ENCODE data around the gene NSMCE1.

NSMCE1 gene

DNA sequence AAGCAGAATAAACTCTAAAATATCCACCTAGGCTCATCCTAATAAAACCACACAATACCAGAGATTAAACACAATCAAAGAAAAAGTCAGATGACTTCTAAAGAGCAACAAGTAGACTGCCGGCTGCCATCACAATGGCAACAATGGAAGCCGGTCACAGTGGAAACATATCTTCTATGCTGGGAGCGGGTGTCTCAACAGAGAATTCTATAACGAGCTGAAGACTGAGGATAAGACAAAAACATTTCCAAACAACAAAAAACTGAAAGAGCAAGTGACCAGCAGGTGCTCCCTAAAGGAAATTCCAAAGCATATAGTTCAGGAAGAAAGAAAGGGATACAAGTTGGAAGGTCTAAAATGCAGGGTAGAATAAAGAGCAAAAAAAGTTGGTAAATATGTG is 8.9 kb downstream of the NSMCE1 start:
- TF ChIP-seq, protein P1, sequence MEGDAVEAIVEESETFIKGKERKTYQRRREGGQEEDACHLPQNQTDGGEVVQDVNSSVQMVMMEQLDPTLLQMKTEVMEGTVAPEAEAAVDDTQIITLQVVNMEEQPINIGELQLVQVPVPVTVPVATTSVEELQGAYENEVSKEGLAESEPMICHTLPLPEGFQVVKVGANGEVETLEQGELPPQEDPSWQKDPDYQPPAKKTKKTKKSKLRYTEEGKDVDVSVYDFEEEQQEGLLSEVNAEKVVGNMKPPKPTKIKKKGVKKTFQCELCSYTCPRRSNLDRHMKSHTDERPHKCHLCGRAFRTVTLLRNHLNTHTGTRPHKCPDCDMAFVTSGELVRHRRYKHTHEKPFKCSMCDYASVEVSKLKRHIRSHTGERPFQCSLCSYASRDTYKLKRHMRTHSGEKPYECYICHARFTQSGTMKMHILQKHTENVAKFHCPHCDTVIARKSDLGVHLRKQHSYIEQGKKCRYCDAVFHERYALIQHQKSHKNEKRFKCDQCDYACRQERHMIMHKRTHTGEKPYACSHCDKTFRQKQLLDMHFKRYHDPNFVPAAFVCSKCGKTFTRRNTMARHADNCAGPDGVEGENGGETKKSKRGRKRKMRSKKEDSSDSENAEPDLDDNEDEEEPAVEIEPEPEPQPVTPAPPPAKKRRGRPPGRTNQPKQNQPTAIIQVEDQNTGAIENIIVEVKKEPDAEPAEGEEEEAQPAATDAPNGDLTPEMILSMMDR (IDR thresholded peaks at IDR 0.05; ENCODE audit: borderline replicate concordance, control extremely low read depth, extremely low read depth, insufficient read depth, missing control alignments): no peak
- in situ Hi-C loops (cut with MboI; ENCODE audit: low sequenced_read_pairs, unreplicated experiment): no loop called here
- DNase-seq (ENCODE audit: low spot score): no peak

DNA sequence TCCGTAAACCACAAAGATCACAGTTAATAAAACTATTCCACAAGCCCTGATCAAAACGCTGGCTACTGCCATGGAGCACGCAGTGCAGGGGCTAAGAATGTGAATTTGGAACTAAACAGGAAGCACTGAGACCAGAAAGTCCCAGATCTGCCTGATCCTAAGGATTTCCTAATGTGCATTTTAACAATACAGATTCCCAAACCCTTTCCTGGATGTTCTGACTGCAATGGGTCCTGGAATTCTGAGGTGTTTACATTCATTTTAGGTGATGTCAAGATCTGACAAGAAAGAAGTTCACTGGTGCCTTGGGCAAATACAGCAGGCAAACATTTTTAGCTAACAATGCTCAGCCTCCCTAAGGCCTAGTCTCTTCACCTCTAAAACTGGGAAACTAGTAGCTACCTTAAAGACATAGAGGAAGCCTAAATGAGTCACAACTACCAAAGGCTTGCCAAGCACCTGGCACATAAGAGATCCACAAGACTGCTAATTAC is 10.3 kb downstream of the NSMCE1 start:
- no peak for DNase-seq (ENCODE audit: low spot score)
- in situ Hi-C loops (cut with MboI; ENCODE audit: low sequenced_read_pairs, unreplicated experiment): no loop called here
- TF ChIP-seq, protein P1 (IDR thresholded peaks at IDR 0.05; ENCODE audit: borderline replicate concordance, control extremely low read depth, extremely low read depth, insufficient read depth, missing control alignments): no peak

DNA sequence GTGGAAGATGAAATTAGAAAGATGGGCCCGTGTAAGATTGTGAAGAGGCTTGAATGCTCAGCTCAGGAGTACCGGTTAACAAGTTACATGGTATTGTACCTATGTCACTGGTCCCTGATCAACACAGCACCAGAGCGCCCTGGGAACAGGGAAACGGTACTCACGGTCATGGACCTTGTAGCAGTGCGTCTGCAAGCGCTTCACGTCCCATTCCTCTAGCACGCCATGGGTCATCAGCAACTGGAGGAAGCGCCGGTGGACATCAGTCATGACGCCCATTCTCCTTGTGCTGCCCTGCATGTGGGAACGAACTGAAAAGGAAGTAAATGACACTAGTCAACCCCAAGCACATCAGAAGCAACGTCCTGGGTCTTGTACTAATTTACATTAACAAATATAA is 11.3 kb downstream of the NSMCE1 start:
- TF ChIP-seq, protein P1 (IDR thresholded peaks at IDR 0.05; ENCODE audit: borderline replicate concordance, control extremely low read depth, extremely low read depth, insufficient read depth, missing control alignments): no peak
- DNase-seq (ENCODE audit: low spot score): no peak
- in situ Hi-C loops (cut with MboI; ENCODE audit: low sequenced_read_pairs, unreplicated experiment): no loop called here

DNA sequence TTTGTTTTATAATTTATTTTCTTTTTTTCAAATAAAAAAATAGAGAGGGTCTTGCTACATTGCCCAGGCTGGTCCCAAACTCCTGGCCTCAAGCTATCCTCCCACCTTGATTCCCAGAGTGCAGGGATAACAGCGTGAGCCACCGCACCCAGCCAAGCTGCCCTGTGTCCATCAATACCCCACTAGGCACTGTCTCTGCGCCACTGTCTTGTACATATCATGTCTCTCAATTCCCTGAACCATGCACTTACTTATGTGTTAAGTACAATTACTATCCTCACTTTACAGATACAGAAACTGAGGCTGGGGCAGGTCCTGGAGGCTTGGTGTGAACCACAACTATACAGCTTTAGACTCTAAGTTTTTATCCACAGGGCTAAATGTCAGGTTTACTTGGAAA is 11.7 kb downstream of the NSMCE1 start:
- TF ChIP-seq, protein P1 (IDR thresholded peaks at IDR 0.05; ENCODE audit: borderline replicate concordance, control extremely low read depth, extremely low read depth, insufficient read depth, missing control alignments): no peak
- no peak for DNase-seq (ENCODE audit: low spot score)
- in situ Hi-C loops (cut with MboI; ENCODE audit: low sequenced_read_pairs, unreplicated experiment): no loop called here

DNA sequence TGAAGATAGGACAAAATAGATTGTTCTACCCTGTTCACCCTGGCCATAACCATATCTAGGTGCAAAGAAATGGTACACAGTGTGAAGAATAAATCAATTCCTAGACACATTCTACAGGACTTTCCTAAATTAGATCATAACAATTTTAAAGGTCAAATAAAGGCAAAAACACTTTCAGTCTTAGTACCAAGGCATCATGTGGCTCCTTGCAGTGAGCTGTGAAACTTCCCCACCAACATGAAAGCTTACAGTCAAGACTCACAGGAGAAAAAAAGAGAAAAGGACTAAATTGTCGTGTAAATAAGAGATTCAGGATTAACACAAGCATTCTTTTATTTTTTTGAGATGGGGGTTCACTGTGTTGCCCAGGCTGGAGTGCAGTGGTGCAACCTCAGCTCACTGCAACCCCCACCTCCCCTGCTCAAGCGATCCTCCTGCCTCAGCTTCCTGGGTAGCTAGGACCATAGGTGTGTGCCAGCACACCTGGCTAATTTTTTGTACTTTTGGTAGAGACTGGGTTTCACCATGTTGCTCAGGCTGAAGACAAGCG is 14.2 kb downstream of the NSMCE1 start:
- in situ Hi-C loops (cut with MboI; ENCODE audit: low sequenced_read_pairs, unreplicated experiment): no loop called here
- peak; percentile 68 for DNase-seq (ENCODE audit: low spot score)
- TF ChIP-seq, protein P1 (IDR thresholded peaks at IDR 0.05; ENCODE audit: borderline replicate concordance, control extremely low read depth, extremely low read depth, insufficient read depth, missing control alignments): no peak

DNA sequence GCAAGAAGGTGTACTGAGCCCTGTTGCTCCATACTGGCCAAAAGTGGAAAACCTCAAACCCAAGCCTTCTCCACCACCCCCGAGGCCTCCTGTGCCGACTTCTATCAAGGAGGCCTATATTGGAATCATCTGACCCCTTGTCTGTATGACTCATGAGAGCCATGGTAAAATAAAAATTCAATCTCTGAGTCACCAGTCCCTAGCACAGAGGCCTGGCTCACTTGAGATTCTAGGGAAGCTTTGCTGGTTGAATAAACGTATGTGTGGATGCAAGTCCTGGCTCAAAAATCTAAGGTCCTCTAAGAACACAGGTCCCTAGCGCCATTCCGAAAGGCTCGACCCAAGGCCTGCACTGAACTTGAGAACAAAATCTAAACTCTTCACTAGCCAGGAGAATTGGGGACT is 15.0 kb downstream of the NSMCE1 start:
- in situ Hi-C loops (cut with MboI; ENCODE audit: low sequenced_read_pairs, unreplicated experiment): no loop called here
- TF ChIP-seq, protein P1 (IDR thresholded peaks at IDR 0.05; ENCODE audit: borderline replicate concordance, control extremely low read depth, extremely low read depth, insufficient read depth, missing control alignments): no peak
- DNase-seq (ENCODE audit: low spot score): no peak

Measured in GM13976 (cell line).